Caco-2 (cell line): ENCODE results near the gene ACP6. TPM values are rescaled to one million over a fixed set of nuclear protein-coding genes. Genes with fewer than 3 reads are reported as not detected.

ENCODE experiments used
- BruUV-seq: library from RNA; stranded (reverse); fragments of 400-500 nt; replicated peaks from 2 replicates; lab custom pipeline; 2021; lab: Mats Ljungman, UMichigan
- CTCF ChIA-PET: fragments of 300-600 bp; sonication (Branson Sonifier 250); formaldehyde crosslinking; loops from one replicate; lab custom pipeline; 2022; ENCODE audit warnings: antibody characterized with exemption; lab: Charles Lee
- POLR2A ChIA-PET: fragments of 300-600 bp; sonication (Branson Sonifier 250); formaldehyde crosslinking; loops from one replicate; lab custom pipeline; 2022; ENCODE audit warnings: antibody characterized with exemption; lab: Charles Lee
- DNase-seq, 2 experiments: peaks; one replicate each; pipeline versions ENCODE4 v3.0.0 to v3.0.0-alpha.2; 2020 to 2022
- H3K27me3 ChIP-seq: replicated peaks from 2 replicates; pipeline ENCODE4 v1.6.0; 2011; ENCODE audit warnings: low read length; ENCODE audit not compliant: control insufficient read depth, insufficient read depth
- H3K36me3 ChIP-seq: 2 replicates; pipeline ENCODE4 v1.5.1; 2011; ENCODE audit warnings: low read length; ENCODE audit not compliant: control insufficient read depth, insufficient read depth
- H3K4me1 ChIP-seq: fragments of 250-450 bp; sonication (Bioruptor Pico); 2 replicates; pipeline ENCODE4 v1.5.1; 2020; ENCODE audit warnings: mild to moderate bottlenecking
- H3K4me3 ChIP-seq: 2 replicates; pipeline ENCODE4 v1.5.1; 2011; ENCODE audit warnings: low read depth, mild to moderate bottlenecking, control low read depth, low read length
- H3K9me3 ChIP-seq: fragments of 250-450 bp; sonication (Bioruptor Pico); 2 replicates; pipeline ENCODE4 v1.5.1; 2020; ENCODE audit warnings: mild to moderate bottlenecking, moderate library complexity
- H3K27ac Mint-ChIP-seq: one replicate; pipeline ENCODE4 v1.8.0; 2022; ENCODE audit warnings: mixed read lengths; ENCODE audit not compliant: unreplicated experiment
- H3K27me3 Mint-ChIP-seq: one replicate; pipeline ENCODE4 v1.8.0; 2022; ENCODE audit warnings: mixed read lengths; ENCODE audit not compliant: insufficient read depth, unreplicated experiment
- H3K36me3 Mint-ChIP-seq: one replicate; pipeline ENCODE4 v1.8.0; 2022; ENCODE audit warnings: mild to moderate bottlenecking, mixed read lengths; ENCODE audit not compliant: insufficient read depth, unreplicated experiment
- H3K4me1 Mint-ChIP-seq: one replicate; pipeline ENCODE4 v1.8.0; 2022; ENCODE audit warnings: low read depth, mixed read lengths; ENCODE audit not compliant: unreplicated experiment
- H3K4me3 Mint-ChIP-seq: one replicate; pipeline ENCODE4 v1.8.0; 2022; ENCODE audit warnings: mild to moderate bottlenecking, moderate library complexity, mixed read lengths; ENCODE audit not compliant: unreplicated experiment
- H3K9me3 Mint-ChIP-seq: one replicate; pipeline ENCODE4 v1.8.0; 2022; ENCODE audit warnings: mixed read lengths; ENCODE audit not compliant: unreplicated experiment
- CTCF ChIP-seq, 2 experiments: fragments of 200-600 bp in 1 of 2; IDR thresholded peaks; 1 replicate in 1 of 2; 2 replicates in 1 of 2; pipeline versions ENCODE4 v1.5.1 to v1.8.0; 2011 to 2022; ENCODE audit warnings: antibody characterized with exemption in 1 of 2, control low read depth in 1 of 2, inconsistent platforms in 1 of 2, low read depth in 1 of 2, low read length in 1 of 2, mild to moderate bottlenecking in 1 of 2, moderate library complexity in 1 of 2; ENCODE audit not compliant: insufficient read depth in 1 of 2, severe bottlenecking in 1 of 2, unreplicated experiment in 1 of 2
- intact Hi-C: fragments of 100-400 bp; cut with micrococcal nuclease; formaldehyde crosslinking; loops from one replicate; pipeline ENCODE4 v1.10.0; 2022; ENCODE audit not compliant: unreplicated experiment
- total RNA-seq: library from RNA; stranded (reverse); gene quantifications from 2 replicates; pipeline ENCODE4 v1.2.3, GENCODE V29; 2022

ACP6 gene
- total RNA-seq, 1 experiment from 2014 or later = 24.6 TPM

DNA sequence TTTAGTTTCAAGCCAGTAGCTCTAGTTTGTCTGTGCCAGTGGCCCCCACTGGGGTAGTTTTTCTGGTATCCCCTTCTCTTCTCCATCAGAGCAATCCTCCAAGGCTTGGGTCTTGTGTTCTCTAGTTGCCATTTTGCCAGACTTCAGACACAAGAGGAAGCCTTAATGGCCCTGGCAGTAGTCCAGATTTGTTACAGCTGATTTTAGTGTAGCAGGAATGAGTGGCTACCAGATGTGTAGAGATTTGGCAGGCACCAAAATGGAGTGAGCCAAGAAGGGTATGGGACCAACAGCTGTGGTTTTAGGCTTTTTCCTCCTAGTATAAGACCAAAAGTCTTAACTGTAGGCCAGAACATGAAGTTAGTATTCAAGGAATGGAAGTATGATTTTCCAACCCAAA, 56.8 kb downstream of the ACP6 start:
- Mint-ChIP-seq H3K27ac (no peak overlapping the region), H3K27me3 (no peaks in the 10 kb centered on the region), H3K4me3 (no peak overlapping the region), H3K4me1 (peaks cover 19% of the 10 kb centered on the region), H3K36me3 (peaks cover 9% of the 10 kb centered on the region), H3K9me3 (no peaks in the 10 kb centered on the region)
- BruUV-seq = no TSS peak
- no peak overlapping the region for H3K4me3 ChIP-seq
- POLR2A ChIA-PET = no interaction called here
- CTCF ChIA-PET = interaction anchor here (1.9 kb wide), 1 partner anchor 28 kb away, joined by 6 read pairs; no protein-coding TSS in a partner anchor
- peaks cover 21% of the 10 kb centered on the region for H3K4me1 ChIP-seq
- no peak for TF ChIP-seq CTCF (IDR thresholded peaks at IDR 0.05; ENCODE audit: insufficient read depth in 1 of 2, low read depth in 1 of 2, low read length in 1 of 2, severe bottlenecking in 1 of 2, unreplicated experiment in 1 of 2)
- DNase-seq = no peak
- no peaks in the 10 kb centered on the region for H3K9me3 ChIP-seq
- peaks cover 3% of the 10 kb centered on the region for H3K36me3 ChIP-seq
- no peaks in the 10 kb centered on the region for H3K27me3 ChIP-seq
- intact Hi-C loops = no loop called here

GRCh38 chr1:147612366-147612765, 58.0 kb downstream of the ACP6 start:
- Mint-ChIP-seq H3K4me1 (peaks cover 19% of the 10 kb centered on the region), H3K36me3 (peaks cover 13% of the 10 kb centered on the region), H3K4me3 (no peak overlapping the region), H3K27me3 (no peaks in the 10 kb centered on the region), H3K9me3 (no peaks in the 10 kb centered on the region), H3K27ac (peak overlapping the region; percentile 65)
- peaks cover 21% of the 10 kb centered on the region for H3K4me1 ChIP-seq
- TF ChIP-seq CTCF (IDR thresholded peaks at IDR 0.05; ENCODE audit: insufficient read depth in 1 of 2, low read depth in 1 of 2, low read length in 1 of 2, severe bottlenecking in 1 of 2, unreplicated experiment in 1 of 2) = no peak
- ChIA-PET POLR2A (interaction anchor here (2.8 kb wide), 1 partner anchor 12 kb away, joined by 20 read pairs; no protein-coding TSS in a partner anchor), CTCF (interaction anchor here (0.6 to 1.9 kb wide), 6 partner anchors 13 to 281 kb away, joined by 3 to 6 read pairs (median 4); no protein-coding TSS in a partner anchor)
- H3K27me3 ChIP-seq = no peaks in the 10 kb centered on the region
- no peak overlapping the region for H3K4me3 ChIP-seq
- H3K36me3 ChIP-seq = peaks cover 1% of the 10 kb centered on the region; the same call in 1 of the 2 replicates
- no peaks in the 10 kb centered on the region for H3K9me3 ChIP-seq
- DNase-seq = peak; percentile 66 to 69
- BruUV-seq = no TSS peak
- intact Hi-C loops = loop anchor here (1.0 kb wide), 2 partner anchors 12 to 13 kb away; no protein-coding TSS in a partner anchor

- no TSS peak for BruUV-seq
- ChIA-PET POLR2A (interaction anchor here (2.8 kb wide), 1 partner anchor 12 kb away, joined by 20 read pairs; no protein-coding TSS in a partner anchor), CTCF (interaction anchor here (0.6 to 1.9 kb wide), 4 partner anchors 12 to 281 kb away, joined by 3 to 6 read pairs (median 4); no protein-coding TSS in a partner anchor)
- H3K27ac Mint-ChIP-seq = no peak overlapping the region
- DNase-seq = no peak
- intact Hi-C loops = no loop called here
- Histone ChIP-seq H3K9me3 (no peaks in the 10 kb centered on the region), H3K27me3 (no peaks in the 10 kb centered on the region), H3K4me3 (no peak overlapping the region), H3K36me3 (peaks cover 1% of the 10 kb centered on the region; the same call in 1 of the 2 replicates), H3K4me1 (peaks cover 21% of the 10 kb centered on the region)
- peaks cover 13% of the 10 kb centered on the region for H3K36me3 Mint-ChIP-seq
- no peaks in the 10 kb centered on the region for H3K9me3 Mint-ChIP-seq
- peaks cover 19% of the 10 kb centered on the region for H3K4me1 Mint-ChIP-seq
- no peak overlapping the region for H3K4me3 Mint-ChIP-seq
- no peaks in the 10 kb centered on the region for H3K27me3 Mint-ChIP-seq
- TF ChIP-seq CTCF (IDR thresholded peaks at IDR 0.05; ENCODE audit: insufficient read depth in 1 of 2, low read depth in 1 of 2, low read length in 1 of 2, severe bottlenecking in 1 of 2, unreplicated experiment in 1 of 2) = no peak
Observed at GRCh38 chr1:147611586-147611985, 58.7 kb downstream of the ACP6 start.
